KG1 (cell line): ENCODE data around the gene CACNA1A.

Experiments used
- DNase-seq: peaks from one replicate; lab custom pipeline; 2025; lab: John Stamatoyannopoulos, UW

The CACNA1A gene

GRCh38 chr19:13493516-13494310, 12.6 kb downstream of the CACNA1A start:
- no peak for DNase-seq

DNA sequence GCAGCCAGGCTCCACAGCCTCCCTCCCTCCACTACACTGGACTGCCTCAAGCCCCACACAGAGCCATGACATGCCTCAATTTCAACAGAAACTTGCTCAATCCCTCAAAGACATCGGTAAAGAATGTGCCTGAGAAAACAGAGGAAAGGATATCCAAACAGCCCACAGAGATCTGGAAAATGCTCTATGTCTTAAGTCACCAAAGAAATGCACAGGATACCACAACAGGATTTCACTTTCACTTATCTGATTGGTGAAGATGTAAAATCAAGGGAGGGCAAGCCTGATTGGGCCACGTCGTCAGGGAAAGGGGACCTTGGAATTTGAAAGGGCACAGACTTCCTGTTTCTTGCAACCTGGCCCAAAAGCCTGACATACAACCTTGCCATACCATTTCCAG, 14.2 kb downstream of the CACNA1A start:
- no peak for DNase-seq

GRCh38 chr19:13487985-13488384, 18.3 kb downstream of the CACNA1A start:
- DNase-seq = no peak

GRCh38 chr19:13484166-13484565, 22.1 kb downstream of the CACNA1A start:
- no peak for DNase-seq

DNA sequence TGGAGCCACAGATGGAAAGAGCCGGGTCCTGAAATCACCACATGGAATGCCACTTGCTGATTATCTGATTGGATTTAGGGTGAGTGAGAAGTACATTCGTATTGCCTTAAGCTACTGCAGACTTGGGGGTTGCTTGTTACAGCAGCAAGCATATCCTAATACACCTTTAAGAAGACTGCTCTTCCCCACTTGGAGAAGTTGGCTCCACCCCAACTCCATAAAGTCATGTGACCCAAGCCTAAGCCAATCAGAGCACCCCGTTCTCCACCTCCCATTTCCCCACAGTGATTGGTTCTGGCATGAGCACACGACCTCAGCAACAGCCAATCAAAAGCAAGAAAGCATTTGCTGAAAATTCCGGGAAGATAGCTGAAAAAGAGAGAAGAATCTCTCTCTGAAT, 23.1 kb downstream of the CACNA1A start:
- DNase-seq = no peak

- no peak for DNase-seq
Observed at GRCh38 chr19:13478576-13478975, 27.7 kb downstream of the CACNA1A start.

GRCh38 chr19:13476071-13476470, 30.2 kb downstream of the CACNA1A start:
- no peak for DNase-seq

- no peak for DNase-seq
Observed at GRCh38 chr19:13475044-13475443, 31.2 kb downstream of the CACNA1A start.

- DNase-seq = no peak
Observed at GRCh38 chr19:13466697-13467096, 39.6 kb downstream of the CACNA1A start.

GRCh38 chr19:13463296-13463695, 43.0 kb downstream of the CACNA1A start:
- no peak for DNase-seq

DNA sequence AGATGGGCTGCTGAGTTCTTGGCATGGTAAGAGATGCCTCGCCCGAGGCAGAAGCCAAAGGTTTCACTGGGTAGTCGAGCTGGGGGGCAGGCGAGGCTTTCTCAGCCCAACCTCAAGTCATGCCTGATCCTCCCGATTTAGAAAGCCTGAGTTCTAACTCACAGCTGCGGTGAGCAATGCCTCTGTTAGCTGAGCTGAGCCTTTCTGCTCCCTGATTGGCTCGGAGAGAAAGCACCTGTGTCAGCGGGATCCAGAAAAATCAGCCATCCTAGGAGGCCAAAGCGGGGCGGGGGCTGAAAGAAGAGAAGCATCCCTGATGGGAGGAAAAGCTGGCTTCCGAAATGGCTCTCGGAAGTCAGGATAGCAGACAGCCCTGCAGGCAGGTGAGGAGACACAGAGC, 44.7 kb downstream of the CACNA1A start:
- no peak for DNase-seq

GRCh38 chr19:13460045-13460444, 46.2 kb downstream of the CACNA1A start:
- DNase-seq = no peak

GRCh38 chr19:13459351-13459750, 46.9 kb downstream of the CACNA1A start:
- DNase-seq = no peak

- DNase-seq = no peak
Observed at GRCh38 chr19:13451434-13451995, 54.8 kb downstream of the CACNA1A start.

GRCh38 chr19:13447978-13448377, 58.3 kb downstream of the CACNA1A start:
- no peak for DNase-seq

- DNase-seq = peak; percentile 26
Observed at GRCh38 chr19:13441810-13442512, 64.3 kb downstream of the CACNA1A start.

DNA sequence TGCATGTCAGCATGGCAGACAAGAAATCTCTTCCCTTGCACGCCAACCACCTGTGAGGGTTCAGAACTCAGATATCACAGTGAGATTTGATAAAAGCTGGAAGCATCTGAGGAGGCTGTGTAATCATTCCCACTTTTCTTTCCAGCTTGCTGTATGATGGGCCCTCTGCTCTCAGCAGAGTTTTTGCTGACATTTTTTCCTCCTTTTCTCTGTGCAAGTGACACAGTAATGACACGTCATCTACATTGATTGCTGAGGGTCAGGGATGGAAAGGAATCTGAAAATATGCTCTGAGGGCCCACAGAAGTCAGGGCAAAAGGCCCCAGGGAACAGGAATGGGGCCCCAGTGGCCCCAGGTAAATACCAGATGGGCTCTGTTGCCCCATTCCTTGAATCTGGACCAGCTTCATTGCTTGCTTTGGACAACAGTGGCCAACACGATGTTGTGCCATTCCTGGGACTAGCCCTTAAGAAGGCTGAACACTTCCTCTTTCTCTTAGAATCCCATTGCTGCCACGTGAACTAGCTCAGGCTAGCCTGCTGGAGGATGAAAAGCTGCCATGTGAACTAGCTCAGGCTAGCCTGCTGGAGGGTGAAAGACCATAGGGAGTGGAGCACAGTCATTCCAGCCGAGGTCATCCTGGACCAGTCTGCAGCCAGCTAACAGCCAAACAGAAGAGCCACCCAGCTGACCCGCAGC, 68.2 kb downstream of the CACNA1A start:
- DNase-seq = no peak

GRCh38 chr19:13436352-13436751, 69.9 kb downstream of the CACNA1A start:
- DNase-seq = no peak

GRCh38 chr19:13430790-13431582, 75.3 kb downstream of the CACNA1A start:
- peak; percentile 0 for DNase-seq

DNA sequence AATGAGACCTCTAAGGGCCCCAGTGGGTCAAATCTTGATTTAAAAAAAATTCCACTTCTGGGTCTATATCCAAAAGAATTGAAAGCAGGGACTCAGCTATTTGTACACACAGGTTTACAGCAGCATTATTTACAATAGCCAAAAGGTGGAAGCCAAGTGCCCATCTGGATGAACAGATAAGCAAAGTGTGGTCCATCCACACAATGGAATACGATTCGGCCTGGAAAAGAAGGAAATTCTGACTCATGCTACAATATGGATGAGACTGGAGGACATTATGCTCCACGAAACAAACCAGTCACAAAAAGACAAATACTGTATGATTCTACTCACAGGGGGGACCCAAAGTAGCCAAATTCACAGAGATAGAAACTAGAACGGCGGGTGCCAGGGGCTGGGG, 76.7 kb downstream of the CACNA1A start:
- DNase-seq = no peak

DNA sequence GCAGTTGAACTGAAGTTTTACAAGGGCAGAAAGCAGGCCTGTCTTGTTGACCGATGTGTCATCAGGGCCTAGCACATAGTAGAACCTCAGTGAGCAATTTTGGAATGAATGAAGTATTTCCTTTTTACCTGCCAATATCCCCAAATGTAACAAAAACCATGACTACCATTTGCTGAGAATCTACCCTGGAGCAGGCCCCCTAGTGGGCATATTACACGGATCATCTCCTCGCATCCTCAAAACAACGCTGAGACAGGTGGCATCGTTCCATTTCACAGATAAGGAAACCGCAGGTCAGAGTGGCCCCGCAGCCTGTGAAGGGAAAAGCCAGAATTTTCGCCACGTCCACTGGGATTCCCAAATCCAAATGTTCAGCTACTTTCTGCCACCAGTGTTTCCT, 77.9 kb downstream of the CACNA1A start:
- DNase-seq = peak; percentile 3
